ENCODE data around the gene INO80B.

GRCh38 chr2:74427551-74427950 is 27.3 kb upstream of the INO80B start:
- TF ChIP-seq CTCF (conservative IDR thresholded peaks at IDR 0.05 in 1 of 2, IDR thresholded peaks at IDR 0.05 in 1 of 2; ENCODE audit: low read depth in 1 of 2, low read length in 2 of 2) (no peak), EZH2 (IDR thresholded peaks at IDR 0.05; ENCODE audit: low read length, missing control alignments) (no peak)

Measured in fibroblast of lung (primary cell).